NCI-H82 (cell line): ENCODE measurements around the gene LBHD1.
"Not testable (repeated sequence)": the region's sequence is repeated elsewhere in the genome, so short reads cannot be mapped to it uniquely, and the experiment has no call there.

Source experiments
- DNase-seq: peaks from one replicate; lab custom pipeline; 2025; lab: John Stamatoyannopoulos, UW

The LBHD1 gene

DNA sequence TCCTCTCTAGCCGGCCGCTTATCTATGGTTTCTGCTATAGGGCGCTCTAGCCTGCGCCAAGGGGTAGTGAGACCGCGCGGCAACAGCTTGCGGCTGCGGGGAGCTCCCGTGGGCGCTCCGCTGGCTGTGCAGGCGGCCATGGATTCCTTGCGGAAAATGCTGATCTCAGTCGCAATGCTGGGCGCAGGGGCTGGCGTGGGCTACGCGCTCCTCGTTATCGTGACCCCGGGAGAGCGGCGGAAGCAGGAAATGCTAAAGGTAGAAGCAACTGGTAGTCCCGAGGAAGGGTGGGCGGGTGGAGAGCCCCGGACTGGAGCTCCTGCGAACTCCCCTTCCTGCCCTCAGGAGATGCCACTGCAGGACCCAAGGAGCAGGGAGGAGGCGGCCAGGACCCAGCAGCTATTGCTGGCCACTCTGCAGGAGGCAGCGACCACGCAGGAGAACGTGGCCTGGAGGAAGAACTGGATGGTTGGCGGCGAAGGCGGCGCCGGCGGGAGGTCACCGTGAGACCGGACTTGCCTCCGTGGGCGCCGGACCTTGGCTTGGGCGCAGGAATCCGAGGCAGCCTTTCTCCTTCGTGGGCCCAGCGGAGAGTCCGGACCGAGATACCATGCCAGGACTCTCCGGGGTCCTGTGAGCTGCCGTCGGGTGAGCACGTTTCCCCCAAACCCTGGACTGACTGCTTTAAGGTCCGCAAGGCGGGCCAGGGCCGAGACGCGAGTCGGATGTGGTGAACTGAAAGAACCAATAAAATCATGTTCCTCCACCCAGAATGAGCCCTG is at the start of gene LBHD1, which contains the start of gene UQCC3:
TSS of gene LBHD1 (minus strand) at position 660 of the 782 bp plus-strand sequence. CDS start 2,236 bp downstream, outside the sequence.
TSS of gene UQCC3 (plus strand) at position 66 of the 782 bp plus-strand sequence. CDS start at position 139, 73 bp downstream.
- DNase-seq = peak; percentile 93

DNA sequence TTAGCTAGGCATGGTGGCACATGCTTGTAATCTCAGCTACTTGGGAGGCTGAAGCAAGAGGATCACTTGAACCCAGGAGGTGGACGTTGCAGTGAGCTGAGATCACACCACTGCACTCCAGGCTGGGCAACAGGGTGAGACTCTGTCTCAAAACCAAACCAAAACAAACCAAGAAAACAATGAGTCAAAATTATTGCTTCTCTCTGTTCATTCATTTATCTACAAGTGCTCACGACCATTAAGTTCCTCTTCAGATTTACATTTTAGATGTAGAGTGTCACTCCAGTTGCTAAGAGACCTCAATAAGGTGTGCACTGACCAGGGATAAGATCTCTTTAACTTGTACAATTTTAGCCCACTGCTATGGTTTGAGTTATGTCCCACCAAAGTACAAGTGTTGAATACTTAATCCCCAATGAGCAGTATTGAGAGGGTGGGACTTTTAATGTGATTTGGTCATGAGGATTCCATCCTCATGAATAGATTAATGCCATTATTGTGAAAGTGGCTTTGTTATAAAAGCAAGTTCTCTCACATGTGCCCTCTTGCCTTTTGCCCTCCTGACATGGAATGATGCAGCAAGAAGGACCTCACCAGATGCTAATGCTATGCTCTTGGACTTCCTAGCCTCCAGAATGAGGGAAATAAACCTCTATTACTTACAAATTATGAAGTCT is 47.4 kb upstream of the LBHD1 start:
- no peak for DNase-seq

DNA sequence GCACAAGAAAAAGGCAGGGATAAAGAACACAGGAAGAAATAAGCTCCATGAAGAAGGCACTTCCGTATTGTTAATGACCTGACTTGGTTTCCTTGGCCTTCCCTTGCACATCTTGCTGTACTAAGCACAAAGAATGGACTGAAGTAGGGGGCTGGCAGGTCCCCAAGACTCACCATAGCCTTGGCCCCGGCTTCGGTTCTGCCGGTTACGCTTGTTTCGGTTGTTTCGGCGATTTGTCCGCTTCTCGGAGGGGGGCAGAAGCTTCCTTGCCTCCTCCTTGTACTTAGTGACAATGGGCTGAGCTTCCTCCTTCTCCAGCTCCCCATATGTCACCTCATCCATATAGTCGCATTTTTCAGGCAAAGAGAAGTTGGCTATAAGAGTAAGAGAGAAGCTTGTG is 44.7 kb upstream of the LBHD1 start:
- no peak for DNase-seq

DNA sequence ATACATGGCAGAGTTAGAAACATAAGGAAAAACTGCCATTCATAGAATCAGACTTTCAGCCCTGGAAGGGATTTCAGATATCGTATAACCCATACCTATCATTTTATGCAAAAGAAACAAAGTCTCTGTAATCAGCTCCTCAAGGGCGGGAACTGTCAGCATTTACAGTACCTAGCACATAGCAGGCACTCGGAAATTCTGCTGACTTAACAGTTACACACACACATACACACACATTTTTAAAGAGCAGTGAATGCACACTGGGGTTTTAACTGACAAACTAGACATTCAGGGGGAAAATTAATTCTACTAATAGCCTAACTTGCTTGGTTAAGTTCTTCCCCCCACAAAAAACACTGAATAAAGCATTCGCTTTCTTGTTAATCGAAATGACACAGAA is 44.1 kb upstream of the LBHD1 start:
- DNase-seq = no peak

DNA sequence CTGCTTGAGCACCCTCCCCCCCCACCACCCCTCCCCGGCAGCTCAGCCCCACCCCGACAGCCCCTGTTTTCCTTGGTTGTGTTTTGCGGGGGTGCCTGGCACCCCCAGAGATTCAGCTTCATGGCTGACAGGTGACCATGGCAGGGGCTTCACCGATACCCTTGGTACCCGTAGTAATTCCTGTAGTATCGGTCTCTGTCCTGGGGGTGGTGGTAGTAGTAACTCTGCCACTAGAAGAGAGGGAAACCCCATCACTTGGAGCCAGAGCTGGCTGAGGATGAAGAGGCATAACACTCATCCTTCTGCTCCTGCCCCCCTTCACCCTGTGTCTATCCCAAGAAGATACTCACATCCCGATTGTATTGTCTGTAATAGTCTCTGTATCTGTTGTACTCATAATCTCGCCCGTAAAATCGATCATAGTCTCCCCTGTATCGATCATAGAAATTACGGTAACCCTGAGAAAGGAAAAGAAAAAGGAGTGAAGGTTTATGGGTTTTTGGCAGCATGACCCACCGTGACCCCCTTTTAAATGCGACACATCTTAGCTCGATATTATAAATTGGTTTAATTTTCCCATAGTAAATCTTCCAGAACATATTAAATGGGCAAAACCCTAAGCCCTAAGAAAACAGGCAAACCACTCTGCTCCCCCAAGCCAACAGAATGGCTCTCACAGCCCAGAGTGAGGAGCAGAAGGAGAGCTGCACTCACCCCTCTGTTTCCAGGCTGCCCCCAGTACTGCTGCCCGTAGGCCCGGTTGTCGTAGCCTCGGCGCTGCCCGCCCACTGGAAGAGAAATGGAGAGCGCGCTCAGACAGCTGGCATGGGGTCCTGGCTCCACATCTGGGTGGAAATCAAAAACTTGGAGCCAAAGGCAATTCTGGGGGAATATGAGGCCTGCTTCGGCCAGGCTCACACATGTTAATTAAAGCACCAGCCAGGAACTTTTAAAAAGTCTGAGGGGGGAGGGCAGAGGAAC is 43.4 kb upstream of the LBHD1 start:
- DNase-seq = no peak

DNA sequence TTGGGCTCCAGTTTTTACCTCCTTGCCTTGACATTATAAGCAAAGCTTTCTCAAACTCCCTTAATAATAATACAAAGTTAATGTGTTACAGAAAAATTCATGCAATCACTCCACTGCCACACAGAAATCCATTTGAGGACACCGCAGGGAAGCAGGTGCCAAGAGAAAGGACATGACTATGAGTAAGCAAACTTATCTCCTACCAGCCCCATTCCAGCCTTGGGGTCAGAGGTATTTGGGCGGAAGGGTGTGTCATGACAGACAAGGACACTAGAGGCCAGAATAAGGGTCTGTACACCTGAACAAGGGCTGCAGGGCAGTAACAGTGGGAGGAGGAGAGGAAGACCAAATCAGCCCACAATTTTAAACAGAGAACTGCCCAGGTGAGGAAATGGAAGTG is 41.3 kb upstream of the LBHD1 start:
- DNase-seq = no peak

DNA sequence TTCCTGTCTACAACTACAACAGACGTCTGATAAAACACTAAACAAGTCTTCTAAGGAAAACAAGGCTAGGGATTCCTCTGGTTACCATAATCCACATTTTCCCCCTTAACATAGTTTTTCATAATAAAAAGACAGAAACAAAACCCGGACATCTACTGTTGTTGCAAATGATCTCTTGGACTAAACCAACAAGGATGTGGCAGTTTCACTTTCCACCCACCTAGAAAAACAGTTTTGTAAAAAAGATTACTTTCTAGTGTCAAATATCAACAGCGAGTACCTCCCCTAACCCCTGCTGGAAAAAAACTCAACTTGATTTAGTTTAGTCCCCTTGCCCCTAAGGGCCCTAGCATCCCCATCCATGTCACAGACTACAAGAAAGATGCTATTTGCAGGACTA is 40.8 kb upstream of the LBHD1 start:
- no peak for DNase-seq

DNA sequence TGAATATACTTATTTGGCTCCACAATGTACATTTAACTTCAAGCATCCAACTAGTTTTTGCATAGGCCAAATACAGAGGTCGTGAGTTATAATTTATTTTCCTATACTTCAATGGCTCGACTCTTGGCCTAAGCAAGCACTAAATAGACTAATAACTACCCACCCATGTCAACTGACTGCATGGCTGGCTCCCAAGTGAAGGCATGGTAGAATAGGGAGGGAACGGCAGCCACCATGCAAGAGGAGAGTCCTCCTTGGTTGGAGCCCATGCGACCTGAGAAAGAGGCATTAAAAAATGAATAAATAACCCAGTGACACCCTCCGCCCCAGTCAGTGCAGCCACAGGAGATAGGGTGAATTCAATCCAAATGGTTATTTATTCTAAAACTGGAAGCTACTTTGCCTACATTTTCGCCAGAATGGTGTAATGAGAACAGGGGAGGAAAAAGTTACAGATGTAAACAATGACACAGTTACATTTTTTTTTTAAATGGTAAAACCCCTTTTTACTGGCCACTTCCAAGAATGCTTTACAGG is 40.3 kb upstream of the LBHD1 start:
- DNase-seq = no peak

DNA sequence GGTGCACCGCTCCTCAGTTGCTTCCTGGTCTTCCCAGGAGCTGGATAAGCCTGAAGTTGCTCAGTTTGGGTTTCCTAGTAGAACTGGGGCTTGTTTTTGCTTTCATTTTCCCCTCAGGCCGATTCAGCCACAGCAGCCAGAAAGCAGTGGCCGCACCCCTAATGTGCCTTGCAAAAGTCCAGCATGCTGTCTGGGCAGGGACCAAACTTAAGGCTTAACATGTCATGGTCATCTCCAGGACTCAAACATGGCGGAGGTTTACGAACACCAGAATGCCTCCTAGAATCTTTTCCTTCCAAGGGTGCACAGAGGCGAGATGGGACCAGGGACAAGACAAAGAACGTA is 37.9 kb upstream of the LBHD1 start:
- peak; percentile 51 for DNase-seq

DNA sequence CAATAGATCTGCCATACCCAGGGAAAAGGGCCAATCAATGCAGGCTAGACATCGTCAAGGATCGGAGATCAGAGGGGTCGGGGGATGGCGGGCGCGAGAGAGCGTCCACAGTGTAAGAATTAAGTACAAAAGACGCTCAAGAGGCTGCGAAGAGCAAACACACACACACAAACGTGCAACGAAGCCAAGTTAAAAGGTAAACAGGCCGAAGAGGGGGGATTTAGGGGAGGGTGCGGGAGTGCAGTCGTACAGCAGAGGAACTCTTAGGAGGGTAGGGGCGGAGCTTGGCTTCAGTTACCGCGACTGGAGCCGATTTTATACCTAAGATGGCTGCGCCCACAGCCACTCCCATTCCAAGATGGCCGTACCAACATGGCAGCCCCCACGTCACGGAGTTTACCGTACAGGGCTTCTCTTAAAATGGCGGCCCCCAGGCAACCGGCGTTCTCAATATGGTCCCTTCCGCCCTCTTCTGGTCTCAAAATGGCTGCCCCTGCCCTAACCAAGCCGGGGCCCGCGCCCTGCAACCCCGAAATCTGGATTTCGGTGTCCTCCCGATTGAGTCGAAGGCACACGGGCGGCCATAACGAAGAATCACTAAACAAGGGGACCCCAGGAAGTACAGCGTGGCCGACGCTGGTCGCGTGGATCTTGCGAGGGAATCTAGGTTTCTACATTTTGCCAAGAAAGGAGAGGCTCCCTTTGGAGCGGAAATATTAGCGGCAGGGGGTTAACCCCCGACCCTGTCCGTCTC is 37.4 kb upstream of the LBHD1 start:
- DNase-seq = peak; percentile 99

DNA sequence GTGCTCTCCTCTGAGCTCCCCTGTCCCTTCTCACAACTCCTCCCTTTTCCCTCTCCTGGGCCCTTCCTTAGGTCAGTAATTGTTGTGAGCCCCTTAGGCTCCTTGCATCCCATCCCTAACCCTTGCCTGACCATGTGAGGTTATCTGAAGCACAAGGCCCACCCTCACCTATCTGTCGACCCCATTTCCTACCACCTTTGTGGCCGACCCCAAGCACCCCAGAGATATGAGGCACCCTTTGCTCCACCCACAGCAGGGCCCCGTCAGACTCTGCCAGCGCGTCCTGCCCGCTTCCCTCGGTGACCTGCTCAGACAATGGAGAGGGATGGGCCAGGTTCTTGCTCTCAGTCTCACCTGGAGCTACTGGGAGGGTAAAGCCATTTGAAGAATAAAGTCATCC is 36.7 kb upstream of the LBHD1 start:
- DNase-seq = no peak

DNA sequence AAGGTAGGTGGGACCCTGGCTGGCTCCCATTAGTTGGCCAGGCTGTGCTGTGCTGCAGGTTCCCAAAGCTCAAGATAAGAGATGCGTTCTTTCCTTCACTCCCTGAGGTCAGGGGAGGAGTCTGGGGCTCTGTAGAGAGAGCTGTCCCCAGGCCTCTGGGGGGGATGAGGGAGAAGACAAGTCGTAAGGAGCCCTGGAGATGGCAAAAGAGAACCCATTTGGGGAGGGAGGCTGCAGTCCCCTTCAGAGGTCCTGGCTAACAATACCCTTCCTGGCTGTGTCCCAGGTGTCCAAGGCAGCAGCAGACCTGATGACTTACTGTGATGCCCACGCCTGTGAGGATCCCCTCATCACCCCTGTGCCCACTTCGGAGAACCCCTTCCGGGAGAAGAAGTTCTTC is 36.3 kb upstream of the LBHD1 start:
- DNase-seq = no peak

DNA sequence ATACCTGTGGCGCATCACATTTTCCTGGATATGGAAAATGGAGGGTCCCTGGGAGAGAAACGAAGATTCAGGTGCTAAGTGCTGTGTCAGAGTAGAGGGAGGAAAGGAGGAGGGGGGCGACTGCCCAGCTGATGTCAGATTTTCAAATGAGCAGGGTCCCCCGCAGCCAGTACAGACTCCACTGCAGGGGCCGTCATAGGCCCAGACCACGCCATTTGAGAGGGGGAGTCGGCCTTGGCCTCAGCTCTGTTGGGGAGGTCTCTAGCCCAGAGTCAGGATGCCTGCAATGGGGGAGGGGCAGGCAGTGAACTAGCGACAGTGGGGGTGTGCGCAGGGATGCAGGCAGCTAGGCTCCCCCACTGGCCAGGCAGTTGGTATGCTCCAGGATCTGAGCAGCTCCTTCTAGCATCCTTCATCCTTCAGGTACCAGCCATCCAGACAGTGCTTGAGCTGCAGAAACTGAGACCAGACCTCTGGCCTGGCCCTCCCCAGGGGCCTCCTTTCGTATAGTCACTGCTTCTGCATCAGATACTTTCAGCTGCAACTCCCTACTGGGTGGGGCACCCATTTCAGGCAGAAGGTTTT is 35.3 kb upstream of the LBHD1 start, which contains the start of the genes BSCL2 and GNG3:
TSS of gene BSCL2 (minus strand) at position 148 of the 585 bp plus-strand sequence. CDS start 229 bp downstream, outside the sequence.
TSS of gene GNG3 (plus strand) at position 400 of the 585 bp plus-strand sequence. CDS start 620 bp downstream, outside the sequence.
- peak; percentile 73 for DNase-seq

DNA sequence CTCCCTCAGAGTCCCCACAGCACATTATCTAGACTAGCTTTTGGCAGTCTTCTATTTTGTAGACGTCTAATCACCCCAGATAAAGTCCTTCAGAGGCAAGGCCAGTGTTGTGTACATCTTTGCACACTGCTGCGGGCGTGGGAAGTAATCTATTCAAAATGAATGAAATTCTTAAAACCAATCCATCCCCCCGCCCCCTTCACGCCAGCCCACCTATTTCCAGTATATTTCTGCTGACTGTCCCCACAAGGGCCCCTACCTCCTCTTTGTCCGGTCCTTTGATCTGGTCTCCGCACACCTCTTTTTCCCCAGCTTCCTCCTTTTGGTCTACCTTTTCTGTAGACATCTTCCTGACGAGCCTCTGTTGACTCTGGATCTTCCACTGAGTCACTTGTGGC is 34.8 kb upstream of the LBHD1 start:
- no peak for DNase-seq

DNA sequence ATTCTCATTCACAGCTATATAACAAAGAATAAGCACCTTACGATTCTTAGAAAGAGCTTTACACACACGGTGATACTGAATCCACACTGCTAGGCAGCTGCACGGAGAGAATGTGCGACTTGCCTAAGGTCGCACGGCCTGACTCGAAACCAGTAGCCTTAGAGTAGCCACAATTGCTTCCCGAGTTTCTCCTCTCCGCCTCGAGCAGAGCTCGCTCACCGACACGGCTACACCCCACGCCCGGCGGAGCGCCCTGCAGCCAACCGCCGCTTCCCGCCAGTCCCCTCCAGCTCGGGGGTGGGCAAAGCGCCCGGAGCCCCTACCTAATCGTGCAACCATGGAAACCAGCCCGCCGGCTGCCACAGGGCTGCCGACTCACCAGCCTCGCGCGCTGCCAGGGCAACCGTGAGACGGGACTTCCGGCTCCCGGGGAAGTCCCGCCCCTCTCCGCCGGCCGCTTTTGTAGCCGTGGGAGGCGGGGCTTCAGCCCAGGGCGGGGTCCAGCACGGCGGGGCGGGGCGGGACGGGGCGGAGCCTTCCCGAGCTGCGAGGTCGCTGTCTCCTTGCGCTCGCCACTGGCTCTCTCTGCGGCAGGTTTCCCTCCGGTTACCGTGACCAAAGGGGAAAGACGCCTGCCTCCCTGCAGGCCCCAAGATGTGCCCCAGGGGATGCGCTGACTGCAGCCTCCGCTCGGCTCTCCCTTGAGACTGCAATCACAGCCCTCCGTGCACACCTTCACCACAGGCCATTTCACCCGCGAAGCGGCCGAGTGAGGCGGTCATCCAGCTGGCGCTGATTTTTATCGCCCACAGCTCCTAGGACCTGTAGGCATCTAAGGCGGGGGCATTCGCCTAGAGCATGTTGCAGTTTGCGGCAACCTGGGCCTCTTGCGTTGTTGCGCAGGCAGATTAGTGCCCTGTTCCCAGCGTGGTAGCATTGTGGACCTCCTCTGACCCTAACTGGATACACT is 34.1 kb upstream of the LBHD1 start:
- DNase-seq = peak; percentile 96

DNA sequence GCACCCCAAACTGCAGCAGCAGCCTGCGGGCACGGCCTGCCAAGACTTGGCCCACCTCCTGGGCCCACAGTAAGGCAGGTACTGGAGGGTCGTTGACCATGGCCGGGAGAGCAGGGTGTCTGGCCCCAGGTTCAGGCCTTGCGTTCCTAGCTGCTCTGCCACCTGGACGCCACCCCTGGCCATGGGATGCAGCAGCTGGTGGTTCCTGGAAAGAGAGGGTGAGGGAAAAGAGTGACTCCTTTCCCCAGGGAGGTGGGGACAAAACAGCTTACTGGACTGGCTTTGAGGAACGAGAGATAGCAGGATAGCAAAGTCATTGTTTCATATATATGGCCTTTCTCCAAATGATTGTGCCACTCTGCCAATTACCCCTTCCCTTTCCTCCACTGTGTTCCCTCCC is 33.3 kb upstream of the LBHD1 start:
- no peak for DNase-seq

DNA sequence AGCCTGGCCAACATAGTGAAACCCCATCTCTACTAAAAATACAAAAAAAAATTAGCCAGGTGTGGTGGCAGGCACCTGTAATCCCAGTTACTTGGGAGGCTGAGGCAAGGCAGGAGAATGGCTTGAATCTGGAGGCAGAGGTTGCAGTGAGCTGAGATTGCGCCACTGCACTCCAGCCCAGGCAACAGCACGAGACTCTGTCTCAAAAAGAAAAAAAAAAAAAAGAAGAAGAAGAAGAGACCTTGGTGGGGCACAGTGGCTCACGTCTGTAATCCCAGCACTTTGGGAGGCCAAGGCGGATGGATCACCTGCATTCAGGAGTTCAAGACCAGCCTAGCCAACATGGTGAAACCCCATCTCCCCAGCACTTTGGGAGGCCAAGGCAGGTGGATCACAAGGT is 31.9 kb upstream of the LBHD1 start:
- DNase-seq = not testable (repeated sequence)

DNA sequence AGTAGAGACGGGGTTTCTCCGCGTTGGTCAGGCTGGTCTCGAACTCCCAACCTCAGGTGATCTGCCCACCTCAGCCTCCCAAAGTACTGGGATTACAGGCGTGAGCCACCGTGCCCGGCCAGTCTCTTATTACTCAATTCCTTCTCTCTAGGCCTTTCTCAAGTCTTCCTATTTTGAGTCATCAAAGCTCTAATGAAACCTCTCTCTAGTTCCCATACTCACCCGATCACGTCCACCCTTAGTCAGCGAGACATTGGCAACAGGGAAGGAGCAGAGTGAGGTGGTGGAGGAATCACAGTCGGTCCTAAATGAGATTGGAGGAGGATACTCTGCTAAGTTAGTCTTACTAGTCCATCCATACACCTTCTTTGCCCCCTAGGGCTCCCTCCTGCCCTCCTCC is 30.2 kb upstream of the LBHD1 start:
- no peak for DNase-seq

DNA sequence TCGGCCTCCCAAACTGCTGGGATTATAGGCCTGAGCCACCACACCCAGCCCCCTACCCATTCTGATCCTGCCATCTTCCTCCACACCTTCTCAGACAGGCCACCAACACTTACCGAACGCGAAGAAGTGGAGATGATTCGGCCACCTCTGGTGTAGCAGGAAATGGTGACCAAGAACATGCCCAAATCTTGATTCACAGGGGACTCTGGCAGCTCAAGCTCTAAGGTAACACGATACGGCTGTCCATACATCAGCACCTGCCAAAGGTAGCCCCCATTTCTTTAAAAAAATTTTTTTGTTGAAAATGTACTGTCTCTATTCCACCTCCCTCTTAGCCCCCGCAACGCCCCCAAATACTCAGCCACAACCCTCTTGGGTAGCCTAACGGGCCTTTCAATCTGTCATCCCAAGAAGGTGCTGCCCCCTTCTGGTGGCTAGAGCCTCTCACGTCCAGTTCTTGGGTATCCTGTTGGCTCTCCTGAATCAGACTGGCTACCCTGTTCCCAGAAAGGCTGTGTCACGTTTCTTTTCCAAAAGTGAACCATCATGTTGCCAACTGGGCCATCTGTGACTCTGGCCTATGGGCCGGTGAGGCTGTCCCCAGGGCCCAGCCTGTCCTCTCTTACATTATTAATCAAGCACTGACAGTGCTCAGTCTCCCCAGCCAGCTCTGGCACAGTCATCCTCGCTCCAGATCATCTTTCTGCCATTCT is 22.5 kb upstream of the LBHD1 start:
- peak; percentile 86 for DNase-seq
